GM23338 (cell line): ENCODE measurements around the gene ARSB. TPM values are rescaled to one million over a fixed set of nuclear protein-coding genes. Genes with fewer than 3 reads are reported as not detected.

Experiments
- ATAC-seq: fragments of 200-7000 bp; cut with Tn5 transposase; 3 replicates; pipeline ENCODE4 v1.9.1; 2020
- DNase-seq: peaks from one replicate; pipeline ENCODE4 v3.0.0-alpha.2; 2015; ENCODE audit warnings: low spot score
- H2AFZ ChIP-seq: fragments of 200-600 bp; sonication (generic); 2 replicates; pipeline ENCODE4 v1.8.0; 2016; ENCODE audit warnings: antibody characterized with exemption, mild to moderate bottlenecking, moderate library complexity
- H3F3A ChIP-seq: fragments of 200-600 bp; sonication (generic); replicated peaks from 2 replicates; pipeline ENCODE4 v1.8.0; 2017; ENCODE audit warnings: antibody characterized with exemption, mixed run types, low read depth
- H3K27ac ChIP-seq: fragments of 200-600 bp; sonication (generic); 2 replicates; pipeline ENCODE4 v1.6.1; 2016; ENCODE audit warnings: low read depth
- H3K27me3 ChIP-seq: fragments of 200-600 bp; sonication (generic); 2 replicates; pipeline ENCODE4 v1.8.0; 2016; ENCODE audit warnings: mild to moderate bottlenecking, mixed run types, moderate library complexity; ENCODE audit not compliant: insufficient read depth
- H3K36me3 ChIP-seq: fragments of 200-600 bp; sonication (generic); 2 replicates; pipeline ENCODE4 v1.8.0; 2016; ENCODE audit warnings: mild to moderate bottlenecking; ENCODE audit not compliant: insufficient read depth
- H3K4me1 ChIP-seq: fragments of 200-600 bp; sonication (generic); 2 replicates; pipeline ENCODE4 v1.8.0; 2016; ENCODE audit warnings: mild to moderate bottlenecking, moderate library complexity; ENCODE audit not compliant: insufficient read depth
- H3K4me2 ChIP-seq: fragments of 200-600 bp; sonication (generic); 2 replicates; pipeline ENCODE4 v1.7.1; 2017; ENCODE audit warnings: mixed run types
- H3K4me3 ChIP-seq: fragments of 200-600 bp; sonication (generic); 2 replicates; pipeline ENCODE4 v1.6.1; 2016; ENCODE audit warnings: mixed run types
- H3K79me2 ChIP-seq: fragments of 200-600 bp; sonication (generic); replicated peaks from 2 replicates; pipeline ENCODE4 v1.8.0; 2017; ENCODE audit warnings: mild to moderate bottlenecking; ENCODE audit not compliant: insufficient read depth
- H3K9me2 ChIP-seq: fragments of 200-600 bp; sonication (generic); 2 replicates; pipeline ENCODE4 v1.8.0; 2017; ENCODE audit not compliant: insufficient read depth
- H4K20me1 ChIP-seq: fragments of 200-600 bp; sonication (generic); replicated peaks from 2 replicates; pipeline ENCODE4 v1.8.0; 2017; ENCODE audit warnings: mild to moderate bottlenecking; ENCODE audit not compliant: insufficient read depth
- H3K27ac Mint-ChIP-seq: 2 replicates; pipeline ENCODE4 v1.8.0; 2020; ENCODE audit warnings: inconsistent platforms, mild to moderate bottlenecking, moderate library complexity, mixed read lengths
- H3K27me3 Mint-ChIP-seq: 3 replicates; pipeline ENCODE4 v1.8.0; 2022; ENCODE audit warnings: low read depth, mild to moderate bottlenecking, moderate library complexity, mixed read lengths, inconsistent platforms; ENCODE audit not compliant: insufficient read depth, poor library complexity
- H3K36me3 Mint-ChIP-seq: 3 replicates; pipeline ENCODE4 v1.8.0; 2021; ENCODE audit warnings: low read depth, mild to moderate bottlenecking, inconsistent platforms, moderate library complexity, mixed read lengths
- H3K4me1 Mint-ChIP-seq: 3 replicates; pipeline ENCODE4 v1.8.0; 2020; ENCODE audit warnings: mild to moderate bottlenecking, inconsistent platforms, mixed read lengths
- H3K4me3 Mint-ChIP-seq: 3 replicates; pipeline ENCODE4 v1.8.0; 2021; ENCODE audit warnings: moderate library complexity, mild to moderate bottlenecking, inconsistent platforms, mixed read lengths
- H3K9me3 Mint-ChIP-seq: 3 replicates; pipeline ENCODE4 v1.8.0; 2020; ENCODE audit warnings: moderate library complexity, mild to moderate bottlenecking, inconsistent platforms, mixed read lengths
- CREB1 ChIP-seq: fragments of 250-450 bp; sonication (Bioruptor Pico); IDR thresholded peaks from 2 replicates; pipeline ENCODE4 v1.5.0; 2020; ENCODE audit warnings: low read depth, mild to moderate bottlenecking, moderate library complexity
- EZH2 ChIP-seq: fragments of 200-600 bp; sonication (generic); IDR thresholded peaks from one replicate; pipeline ENCODE4 v1.8.0; 2017; ENCODE audit warnings: antibody characterized with exemption, mild to moderate bottlenecking, low read depth; ENCODE audit not compliant: unreplicated experiment
- ZNF331 ChIP-seq: fragments of 250-450 bp; sonication (Bioruptor Pico); IDR thresholded peaks from 2 replicates; pipeline ENCODE4 v1.5.0; 2020; ENCODE audit warnings: low read depth, mild to moderate bottlenecking, moderate library complexity
- polyA plus RNA-seq: library from polyadenylated mRNA; unstranded; fragments of >200 nt; fragmentation: Nextera tagmentation; extraction: Ambion mirVana; gene quantifications from 2 replicates; pipeline ENCODE4 v1.2.1, GENCODE V29; 2016
- total RNA-seq: library from RNA; depleted of rRNA; stranded (reverse); fragments of >200 nt; shearing (Covaris generic); gene quantifications from 2 replicates; pipeline ENCODE4 v1.2.3, GENCODE V29; 2014
- TF ChIP-seq, protein P1 (sequence below), 2 experiments: fragments of 200-600 bp in 1 of 2; sonication (generic) in 1 of 2; conservative IDR thresholded peaks; 2 replicates each; pipeline versions ENCODE4 v1.5.1 to v1.6.1; 2016 to 2017; ENCODE audit warnings: antibody characterized with exemption in 2 of 2, low read depth in 2 of 2, mild to moderate bottlenecking in 2 of 2, moderate library complexity in 1 of 2
- TF ChIP-seq, protein P2 (sequence below): IDR thresholded peaks from one replicate; pipeline ENCODE4 v1.6.1; 2018; ENCODE audit warnings: antibody characterized with exemption; ENCODE audit not compliant: unreplicated experiment
- TF ChIP-seq, protein P3 (sequence below): IDR thresholded peaks from 2 replicates; pipeline ENCODE4 v1.6.1; 2016; ENCODE audit warnings: antibody characterized with exemption
- TF ChIP-seq, protein P4 (sequence below): fragments of 250-450 bp; sonication (Bioruptor Pico); IDR thresholded peaks from 2 replicates; pipeline ENCODE4 v1.5.0; 2020; ENCODE audit warnings: mild to moderate bottlenecking, moderate library complexity

ARSB gene
- total and polyA plus RNA-seq, 2 experiments from 2014 or later: 7.4 to 24.6 TPM

DNA sequence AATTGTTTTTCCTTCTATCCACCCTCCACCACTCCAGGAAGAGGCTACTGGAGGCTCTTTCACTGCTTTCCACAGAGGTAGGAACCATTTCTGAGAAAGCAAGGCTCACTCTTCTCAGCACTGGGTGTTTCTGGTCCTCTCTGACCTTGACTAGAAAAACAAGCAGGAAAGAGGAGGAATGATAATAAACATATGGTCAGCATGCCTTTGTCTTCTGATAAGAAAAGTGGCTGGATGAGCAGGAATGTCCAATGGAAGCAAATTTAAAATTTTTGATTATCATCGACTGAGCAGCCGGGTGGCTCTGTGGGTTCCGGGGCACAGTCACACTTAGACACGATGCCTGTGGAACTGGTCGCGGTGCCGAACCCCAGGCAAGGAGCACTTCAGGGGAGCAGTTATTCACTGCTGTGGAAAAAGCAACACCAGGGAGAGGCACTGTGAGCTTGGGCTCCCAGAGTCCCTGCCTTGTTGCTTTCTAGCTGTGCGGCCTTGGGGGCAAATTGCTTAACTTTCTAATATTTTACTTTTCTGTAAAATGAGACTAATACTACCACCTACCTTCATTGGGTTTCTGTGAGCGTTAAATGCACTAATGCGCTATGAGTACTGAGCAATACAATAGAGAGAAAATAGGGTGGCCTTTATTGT is 179.5 kb downstream of the ARSB start:
- Histone ChIP-seq H3K36me3 (no peaks in the 10 kb centered on the region), H3F3A (no peaks in the 10 kb centered on the region), H2AFZ (no peak overlapping the region), H3K4me1 (no peaks in the 10 kb centered on the region), H3K79me2 (no peaks in the 10 kb centered on the region), H3K9me2 (no peaks in the 10 kb centered on the region), H3K27me3 (no peaks in the 10 kb centered on the region), H4K20me1 (no peaks in the 10 kb centered on the region), H3K4me2 (no peak overlapping the region), H3K4me3 (no peak overlapping the region), H3K27ac (no peak overlapping the region)
- H3K4me3 Mint-ChIP-seq: no peak overlapping the region
- H3K27ac Mint-ChIP-seq: no peak overlapping the region
- peaks cover 8% of the 10 kb centered on the region for H3K27me3 Mint-ChIP-seq
- H3K9me3 Mint-ChIP-seq: peaks cover 10% of the 10 kb centered on the region
- TF ChIP-seq, protein P1, sequence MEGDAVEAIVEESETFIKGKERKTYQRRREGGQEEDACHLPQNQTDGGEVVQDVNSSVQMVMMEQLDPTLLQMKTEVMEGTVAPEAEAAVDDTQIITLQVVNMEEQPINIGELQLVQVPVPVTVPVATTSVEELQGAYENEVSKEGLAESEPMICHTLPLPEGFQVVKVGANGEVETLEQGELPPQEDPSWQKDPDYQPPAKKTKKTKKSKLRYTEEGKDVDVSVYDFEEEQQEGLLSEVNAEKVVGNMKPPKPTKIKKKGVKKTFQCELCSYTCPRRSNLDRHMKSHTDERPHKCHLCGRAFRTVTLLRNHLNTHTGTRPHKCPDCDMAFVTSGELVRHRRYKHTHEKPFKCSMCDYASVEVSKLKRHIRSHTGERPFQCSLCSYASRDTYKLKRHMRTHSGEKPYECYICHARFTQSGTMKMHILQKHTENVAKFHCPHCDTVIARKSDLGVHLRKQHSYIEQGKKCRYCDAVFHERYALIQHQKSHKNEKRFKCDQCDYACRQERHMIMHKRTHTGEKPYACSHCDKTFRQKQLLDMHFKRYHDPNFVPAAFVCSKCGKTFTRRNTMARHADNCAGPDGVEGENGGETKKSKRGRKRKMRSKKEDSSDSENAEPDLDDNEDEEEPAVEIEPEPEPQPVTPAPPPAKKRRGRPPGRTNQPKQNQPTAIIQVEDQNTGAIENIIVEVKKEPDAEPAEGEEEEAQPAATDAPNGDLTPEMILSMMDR (conservative IDR thresholded peaks at IDR 0.05; ENCODE audit: low read depth in 2 of 2): no peak
- no peak for TF ChIP-seq ZNF331
- TF ChIP-seq EZH2: no peak
- H3K36me3 Mint-ChIP-seq: peaks cover 12% of the 10 kb centered on the region
- DNase-seq: no peak
- no peak for ATAC-seq
- no peaks in the 10 kb centered on the region; the same call in 1 of the 3 replicates for H3K4me1 Mint-ChIP-seq

DNA sequence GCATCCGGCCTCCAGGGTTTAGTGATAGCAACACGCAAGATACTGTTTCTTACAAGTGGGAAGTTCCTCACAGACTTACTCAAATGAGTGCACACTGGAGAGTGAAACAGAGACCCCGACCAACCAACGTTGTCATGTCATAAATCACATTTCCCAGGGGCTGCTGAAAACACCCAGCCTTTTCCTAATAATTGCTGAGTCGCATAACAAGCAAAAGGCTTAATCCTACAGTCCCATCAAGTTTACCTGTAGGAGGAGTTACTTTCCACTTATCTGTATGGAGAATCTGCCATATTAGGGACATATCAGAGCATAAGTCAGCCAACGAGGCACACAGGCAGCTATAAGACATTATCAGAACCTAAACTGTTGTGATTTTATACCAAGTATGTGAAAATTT is 180.1 kb downstream of the ARSB start:
- H3K27ac Mint-ChIP-seq: no peak overlapping the region
- TF ChIP-seq, protein P2, sequence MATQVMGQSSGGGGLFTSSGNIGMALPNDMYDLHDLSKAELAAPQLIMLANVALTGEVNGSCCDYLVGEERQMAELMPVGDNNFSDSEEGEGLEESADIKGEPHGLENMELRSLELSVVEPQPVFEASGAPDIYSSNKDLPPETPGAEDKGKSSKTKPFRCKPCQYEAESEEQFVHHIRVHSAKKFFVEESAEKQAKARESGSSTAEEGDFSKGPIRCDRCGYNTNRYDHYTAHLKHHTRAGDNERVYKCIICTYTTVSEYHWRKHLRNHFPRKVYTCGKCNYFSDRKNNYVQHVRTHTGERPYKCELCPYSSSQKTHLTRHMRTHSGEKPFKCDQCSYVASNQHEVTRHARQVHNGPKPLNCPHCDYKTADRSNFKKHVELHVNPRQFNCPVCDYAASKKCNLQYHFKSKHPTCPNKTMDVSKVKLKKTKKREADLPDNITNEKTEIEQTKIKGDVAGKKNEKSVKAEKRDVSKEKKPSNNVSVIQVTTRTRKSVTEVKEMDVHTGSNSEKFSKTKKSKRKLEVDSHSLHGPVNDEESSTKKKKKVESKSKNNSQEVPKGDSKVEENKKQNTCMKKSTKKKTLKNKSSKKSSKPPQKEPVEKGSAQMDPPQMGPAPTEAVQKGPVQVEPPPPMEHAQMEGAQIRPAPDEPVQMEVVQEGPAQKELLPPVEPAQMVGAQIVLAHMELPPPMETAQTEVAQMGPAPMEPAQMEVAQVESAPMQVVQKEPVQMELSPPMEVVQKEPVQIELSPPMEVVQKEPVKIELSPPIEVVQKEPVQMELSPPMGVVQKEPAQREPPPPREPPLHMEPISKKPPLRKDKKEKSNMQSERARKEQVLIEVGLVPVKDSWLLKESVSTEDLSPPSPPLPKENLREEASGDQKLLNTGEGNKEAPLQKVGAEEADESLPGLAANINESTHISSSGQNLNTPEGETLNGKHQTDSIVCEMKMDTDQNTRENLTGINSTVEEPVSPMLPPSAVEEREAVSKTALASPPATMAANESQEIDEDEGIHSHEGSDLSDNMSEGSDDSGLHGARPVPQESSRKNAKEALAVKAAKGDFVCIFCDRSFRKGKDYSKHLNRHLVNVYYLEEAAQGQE: no peak
- TF ChIP-seq EZH2 (no peak), CREB1 (CRISPR knock-in tag) (no peak)
- TF ChIP-seq, protein P3, sequence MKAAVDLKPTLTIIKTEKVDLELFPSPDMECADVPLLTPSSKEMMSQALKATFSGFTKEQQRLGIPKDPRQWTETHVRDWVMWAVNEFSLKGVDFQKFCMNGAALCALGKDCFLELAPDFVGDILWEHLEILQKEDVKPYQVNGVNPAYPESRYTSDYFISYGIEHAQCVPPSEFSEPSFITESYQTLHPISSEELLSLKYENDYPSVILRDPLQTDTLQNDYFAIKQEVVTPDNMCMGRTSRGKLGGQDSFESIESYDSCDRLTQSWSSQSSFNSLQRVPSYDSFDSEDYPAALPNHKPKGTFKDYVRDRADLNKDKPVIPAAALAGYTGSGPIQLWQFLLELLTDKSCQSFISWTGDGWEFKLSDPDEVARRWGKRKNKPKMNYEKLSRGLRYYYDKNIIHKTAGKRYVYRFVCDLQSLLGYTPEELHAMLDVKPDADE: no peak
- TF ChIP-seq, protein P4, sequence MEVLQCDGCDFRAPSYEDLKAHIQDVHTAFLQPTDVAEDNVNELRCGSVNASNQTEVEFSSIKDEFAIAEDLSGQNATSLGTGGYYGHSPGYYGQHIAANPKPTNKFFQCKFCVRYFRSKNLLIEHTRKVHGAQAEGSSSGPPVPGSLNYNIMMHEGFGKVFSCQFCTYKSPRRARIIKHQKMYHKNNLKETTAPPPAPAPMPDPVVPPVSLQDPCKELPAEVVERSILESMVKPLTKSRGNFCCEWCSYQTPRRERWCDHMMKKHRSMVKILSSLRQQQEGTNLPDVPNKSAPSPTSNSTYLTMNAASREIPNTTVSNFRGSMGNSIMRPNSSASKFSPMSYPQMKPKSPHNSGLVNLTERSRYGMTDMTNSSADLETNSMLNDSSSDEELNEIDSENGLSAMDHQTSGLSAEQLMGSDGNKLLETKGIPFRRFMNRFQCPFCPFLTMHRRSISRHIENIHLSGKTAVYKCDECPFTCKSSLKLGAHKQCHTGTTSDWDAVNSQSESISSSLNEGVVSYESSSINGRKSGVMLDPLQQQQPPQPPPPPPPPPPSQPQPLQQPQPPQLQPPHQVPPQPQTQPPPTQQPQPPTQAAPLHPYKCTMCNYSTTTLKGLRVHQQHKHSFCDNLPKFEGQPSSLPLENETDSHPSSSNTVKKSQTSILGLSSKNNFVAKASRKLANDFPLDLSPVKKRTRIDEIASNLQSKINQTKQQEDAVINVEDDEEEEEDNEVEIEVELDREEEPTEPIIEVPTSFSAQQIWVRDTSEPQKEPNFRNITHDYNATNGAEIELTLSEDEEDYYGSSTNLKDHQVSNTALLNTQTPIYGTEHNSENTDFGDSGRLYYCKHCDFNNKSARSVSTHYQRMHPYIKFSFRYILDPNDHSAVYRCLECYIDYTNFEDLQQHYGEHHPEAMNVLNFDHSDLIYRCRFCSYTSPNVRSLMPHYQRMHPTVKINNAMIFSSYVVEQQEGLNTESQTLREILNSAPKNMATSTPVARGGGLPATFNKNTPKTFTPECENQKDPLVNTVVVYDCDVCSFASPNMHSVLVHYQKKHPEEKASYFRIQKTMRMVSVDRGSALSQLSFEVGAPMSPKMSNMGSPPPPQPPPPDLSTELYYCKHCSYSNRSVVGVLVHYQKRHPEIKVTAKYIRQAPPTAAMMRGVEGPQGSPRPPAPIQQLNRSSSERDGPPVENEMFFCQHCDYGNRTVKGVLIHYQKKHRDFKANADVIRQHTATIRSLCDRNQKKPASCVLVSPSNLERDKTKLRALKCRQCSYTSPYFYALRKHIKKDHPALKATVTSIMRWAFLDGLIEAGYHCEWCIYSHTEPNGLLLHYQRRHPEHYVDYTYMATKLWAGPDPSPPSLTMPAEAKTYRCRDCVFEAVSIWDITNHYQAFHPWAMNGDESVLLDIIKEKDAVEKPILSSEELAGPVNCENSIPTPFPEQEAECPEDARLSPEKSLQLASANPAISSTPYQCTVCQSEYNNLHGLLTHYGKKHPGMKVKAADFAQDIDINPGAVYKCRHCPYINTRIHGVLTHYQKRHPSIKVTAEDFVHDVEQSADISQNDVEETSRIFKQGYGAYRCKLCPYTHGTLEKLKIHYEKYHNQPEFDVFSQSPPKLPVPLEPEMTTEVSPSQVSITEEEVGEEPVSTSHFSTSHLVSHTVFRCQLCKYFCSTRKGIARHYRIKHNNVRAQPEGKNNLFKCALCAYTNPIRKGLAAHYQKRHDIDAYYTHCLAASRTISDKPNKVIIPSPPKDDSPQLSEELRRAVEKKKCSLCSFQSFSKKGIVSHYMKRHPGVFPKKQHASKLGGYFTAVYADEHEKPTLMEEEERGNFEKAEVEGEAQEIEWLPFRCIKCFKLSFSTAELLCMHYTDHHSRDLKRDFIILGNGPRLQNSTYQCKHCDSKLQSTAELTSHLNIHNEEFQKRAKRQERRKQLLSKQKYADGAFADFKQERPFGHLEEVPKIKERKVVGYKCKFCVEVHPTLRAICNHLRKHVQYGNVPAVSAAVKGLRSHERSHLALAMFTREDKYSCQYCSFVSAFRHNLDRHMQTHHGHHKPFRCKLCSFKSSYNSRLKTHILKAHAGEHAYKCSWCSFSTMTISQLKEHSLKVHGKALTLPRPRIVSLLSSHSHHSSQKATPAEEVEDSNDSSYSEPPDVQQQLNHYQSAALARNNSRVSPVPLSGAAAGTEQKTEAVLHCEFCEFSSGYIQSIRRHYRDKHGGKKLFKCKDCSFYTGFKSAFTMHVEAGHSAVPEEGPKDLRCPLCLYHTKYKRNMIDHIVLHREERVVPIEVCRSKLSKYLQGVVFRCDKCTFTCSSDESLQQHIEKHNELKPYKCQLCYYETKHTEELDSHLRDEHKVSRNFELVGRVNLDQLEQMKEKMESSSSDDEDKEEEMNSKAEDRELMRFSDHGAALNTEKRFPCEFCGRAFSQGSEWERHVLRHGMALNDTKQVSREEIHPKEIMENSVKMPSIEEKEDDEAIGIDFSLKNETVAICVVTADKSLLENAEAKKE: no peak

More for the DNA sequence above, 180.1 kb downstream of the ARSB start:
- H3K9me3 Mint-ChIP-seq: peaks cover 10% of the 10 kb centered on the region
- H3K27me3 Mint-ChIP-seq: peaks cover 8% of the 10 kb centered on the region
- peaks cover 13% of the 10 kb centered on the region for H3K36me3 Mint-ChIP-seq
- no peak for DNase-seq
- H3K9me2 ChIP-seq: no peaks in the 10 kb centered on the region
- no peaks in the 10 kb centered on the region for H3K36me3 ChIP-seq
- no peaks in the 10 kb centered on the region; the same call in 1 of the 3 replicates for H3K4me1 Mint-ChIP-seq
- ATAC-seq: no peak
- no peak overlapping the region for H3K27ac ChIP-seq
- H3K27me3 ChIP-seq: no peaks in the 10 kb centered on the region
- H3K4me3 Mint-ChIP-seq: no peak overlapping the region
- H3F3A ChIP-seq: no peaks in the 10 kb centered on the region
- no peaks in the 10 kb centered on the region for H3K4me1 ChIP-seq
- H3K4me2 ChIP-seq: no peak overlapping the region
- no peaks in the 10 kb centered on the region for H3K79me2 ChIP-seq
- no peaks in the 10 kb centered on the region for H4K20me1 ChIP-seq
- no peak overlapping the region for H2AFZ ChIP-seq
- H3K4me3 ChIP-seq: no peak overlapping the region
